Medulla oblongata (tissue), 1 donor: ENCODE data around the gene PPP1R36.
A peak's percentile ranks its signal among the peaks of the same experiment; 100 is the strongest.
"Not testable (repeated sequence)": the region's sequence is repeated elsewhere in the genome, so short reads cannot be mapped to it uniquely, and the experiment has no call there.

Experiments used
- DNase-seq: peaks from one replicate; pipeline ENCODE4 v3.0.0-alpha.2; 2015; ENCODE audit errors: extremely low spot score

Gene PPP1R36

DNA sequence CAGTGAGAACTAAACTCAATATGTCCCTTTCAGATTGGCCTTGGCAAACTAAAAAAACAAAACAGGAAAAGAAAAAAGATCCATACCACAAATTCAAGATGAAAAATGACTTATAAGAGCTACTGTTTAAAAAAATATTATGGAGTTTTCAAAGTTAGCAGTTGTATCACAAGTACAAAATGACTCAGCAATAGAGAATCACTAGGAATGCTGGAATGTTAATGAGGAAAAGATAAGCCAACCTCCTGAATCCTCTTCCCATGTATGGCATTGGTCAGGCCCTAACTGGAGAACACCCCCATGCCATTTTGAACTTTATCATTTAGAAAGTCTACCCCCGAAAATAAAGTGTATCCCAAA lies 62.2 kb downstream of the PPP1R36 start:
- no peak for DNase-seq

DNA sequence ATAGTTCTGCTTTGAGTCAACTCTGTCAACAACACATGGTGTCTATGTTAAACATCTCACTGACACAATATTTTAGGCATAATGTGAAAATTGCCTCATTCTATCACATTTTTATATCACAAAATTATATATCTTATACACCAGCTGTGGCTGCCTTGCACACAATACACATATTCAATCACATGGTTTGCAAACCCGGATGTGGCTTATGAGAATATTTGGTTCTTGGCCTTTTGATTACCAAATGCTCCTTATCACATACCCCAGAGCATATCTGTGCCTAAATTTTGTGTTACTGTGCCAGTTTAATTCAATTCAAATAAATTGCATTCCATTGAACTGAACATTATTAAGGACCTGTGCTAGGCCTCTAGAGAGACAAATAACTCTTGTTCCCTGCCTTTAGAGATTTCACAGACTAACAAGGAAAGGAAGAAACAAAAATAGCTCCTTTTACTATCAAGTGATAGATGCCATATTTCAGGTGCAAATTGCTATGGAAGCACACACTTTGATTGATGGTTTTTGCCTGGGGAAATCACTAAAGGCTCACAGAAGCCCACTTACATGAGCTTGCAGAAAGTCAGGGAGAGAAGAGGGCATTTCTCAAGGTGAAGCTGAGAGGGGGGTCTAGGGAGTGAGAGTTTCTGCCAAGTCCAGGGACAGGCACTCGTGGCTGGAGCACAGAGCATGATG lies 63.4 kb downstream of the PPP1R36 start:
- DNase-seq, result no peak

DNA sequence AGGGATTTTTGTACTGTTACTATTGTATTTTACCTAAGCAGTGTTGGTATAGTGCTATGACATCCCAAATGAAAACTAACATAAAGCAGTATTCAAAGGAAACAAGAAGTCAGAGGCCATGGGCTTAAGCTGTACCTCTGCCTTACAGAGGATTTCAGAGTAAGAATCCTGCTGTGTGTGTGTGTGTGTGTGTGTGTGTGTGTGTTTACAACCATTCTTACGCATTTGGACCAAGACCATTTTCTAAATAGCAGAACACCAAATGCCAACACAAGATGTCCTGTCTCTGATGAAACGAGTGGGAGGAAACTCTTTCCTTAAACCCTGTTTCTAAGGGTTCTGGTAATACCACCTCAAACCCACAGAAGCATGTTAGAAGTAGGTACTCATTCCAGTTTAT lies 64.4 kb downstream of the PPP1R36 start:
- DNase-seq, result no peak

DNA sequence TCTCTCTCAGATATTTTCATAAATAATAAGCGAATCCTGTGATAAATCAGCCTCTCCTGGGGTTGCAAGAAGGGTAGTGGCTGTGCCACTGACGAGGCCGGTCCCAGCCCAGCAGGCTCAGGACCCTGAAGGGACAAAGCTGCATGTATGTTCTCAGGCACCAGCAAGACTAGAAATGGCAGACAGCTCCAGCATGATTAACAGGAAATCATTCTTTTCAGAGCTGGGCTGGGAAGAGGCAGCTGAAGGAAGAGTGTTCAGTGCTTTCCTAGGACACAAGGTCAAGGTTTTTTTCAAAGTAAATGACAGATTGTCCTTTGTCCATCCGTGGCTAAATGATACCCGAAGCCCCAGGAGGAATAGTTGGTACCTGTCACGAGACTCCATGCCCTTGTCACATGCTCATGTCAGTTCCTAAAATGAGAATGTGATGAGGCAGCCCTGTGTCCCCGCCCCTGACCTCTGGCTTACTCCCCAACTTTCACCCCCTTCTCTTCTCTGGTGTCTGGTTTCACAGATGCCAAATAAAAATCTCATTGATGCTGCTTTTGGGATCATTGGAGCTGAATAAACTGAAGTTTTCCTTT lies 65.1 kb downstream of the PPP1R36 start:
- no peak for DNase-seq

DNA sequence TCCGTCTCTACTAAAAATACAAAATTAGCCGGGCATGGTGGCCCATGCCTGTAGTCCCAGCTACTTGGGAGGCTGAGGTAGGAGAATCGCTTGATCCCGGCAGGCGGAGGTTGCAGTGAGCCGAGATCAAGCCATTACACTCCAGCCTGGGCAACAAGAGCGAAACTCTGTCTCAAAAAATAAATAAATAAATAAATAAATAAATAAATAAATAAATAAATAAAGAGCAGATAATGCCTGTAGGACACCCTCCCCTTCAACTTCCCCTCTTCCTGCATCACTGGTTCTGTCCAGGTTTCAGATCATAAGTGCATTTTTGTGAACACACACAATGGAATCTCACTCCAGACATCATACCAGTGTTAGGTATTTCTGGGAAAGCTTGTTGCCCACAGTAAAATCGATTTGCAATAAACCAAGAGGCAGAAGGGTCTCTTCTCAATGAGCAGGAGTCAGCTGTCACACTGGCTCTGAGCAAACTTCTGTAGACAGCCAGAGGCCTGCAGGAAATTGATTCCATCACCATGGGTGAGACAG lies 68.2 kb downstream of the PPP1R36 start:
- not testable (repeated sequence) for DNase-seq

DNA sequence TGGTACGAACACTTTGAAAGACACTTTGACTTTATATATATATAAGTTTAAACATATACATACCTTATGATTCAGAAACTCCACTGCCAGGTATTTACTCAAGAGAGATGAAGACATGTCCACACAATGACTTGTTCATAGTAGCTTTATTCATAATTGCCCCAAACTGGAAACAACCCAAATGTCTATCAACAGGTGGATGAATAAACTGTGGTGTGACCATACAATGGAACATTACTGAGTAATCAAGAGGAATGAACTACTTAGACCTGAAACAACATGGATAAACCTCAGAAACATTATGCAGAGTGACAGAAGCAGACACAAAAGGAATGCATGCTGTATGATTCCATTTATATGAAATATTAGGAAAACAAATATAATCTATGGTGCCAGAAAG lies 71.1 kb downstream of the PPP1R36 start:
- DNase-seq, result no peak

DNA sequence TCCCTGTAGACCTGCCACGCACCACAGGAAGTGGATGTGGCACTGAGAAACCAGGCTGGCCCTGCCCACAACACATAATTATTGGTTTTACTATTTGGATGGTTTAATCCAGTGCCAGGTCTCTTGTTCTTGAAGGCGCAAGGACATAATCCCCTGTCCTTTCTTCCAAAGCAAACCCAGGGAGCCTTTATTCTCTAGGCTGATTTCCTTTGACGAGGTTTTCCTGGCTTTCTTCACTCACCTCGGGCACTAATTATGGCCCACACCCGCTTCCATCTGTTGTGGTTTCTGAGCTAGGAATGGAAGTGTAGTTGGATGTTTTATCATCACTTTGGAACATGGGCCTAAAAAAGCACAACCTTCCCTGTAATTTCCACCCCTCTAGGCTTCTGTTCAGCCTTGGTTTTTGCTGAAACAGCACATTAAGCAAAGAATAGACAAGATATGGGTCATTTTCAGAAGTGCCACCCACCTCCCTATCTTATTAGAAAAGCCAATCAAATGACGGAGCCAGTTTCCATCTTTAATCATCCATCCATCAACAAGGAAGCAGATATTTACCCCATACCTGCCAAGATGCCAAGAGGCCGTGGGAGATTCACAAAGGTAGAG lies 73.9 kb downstream of the PPP1R36 start:
- no peak for DNase-seq

DNA sequence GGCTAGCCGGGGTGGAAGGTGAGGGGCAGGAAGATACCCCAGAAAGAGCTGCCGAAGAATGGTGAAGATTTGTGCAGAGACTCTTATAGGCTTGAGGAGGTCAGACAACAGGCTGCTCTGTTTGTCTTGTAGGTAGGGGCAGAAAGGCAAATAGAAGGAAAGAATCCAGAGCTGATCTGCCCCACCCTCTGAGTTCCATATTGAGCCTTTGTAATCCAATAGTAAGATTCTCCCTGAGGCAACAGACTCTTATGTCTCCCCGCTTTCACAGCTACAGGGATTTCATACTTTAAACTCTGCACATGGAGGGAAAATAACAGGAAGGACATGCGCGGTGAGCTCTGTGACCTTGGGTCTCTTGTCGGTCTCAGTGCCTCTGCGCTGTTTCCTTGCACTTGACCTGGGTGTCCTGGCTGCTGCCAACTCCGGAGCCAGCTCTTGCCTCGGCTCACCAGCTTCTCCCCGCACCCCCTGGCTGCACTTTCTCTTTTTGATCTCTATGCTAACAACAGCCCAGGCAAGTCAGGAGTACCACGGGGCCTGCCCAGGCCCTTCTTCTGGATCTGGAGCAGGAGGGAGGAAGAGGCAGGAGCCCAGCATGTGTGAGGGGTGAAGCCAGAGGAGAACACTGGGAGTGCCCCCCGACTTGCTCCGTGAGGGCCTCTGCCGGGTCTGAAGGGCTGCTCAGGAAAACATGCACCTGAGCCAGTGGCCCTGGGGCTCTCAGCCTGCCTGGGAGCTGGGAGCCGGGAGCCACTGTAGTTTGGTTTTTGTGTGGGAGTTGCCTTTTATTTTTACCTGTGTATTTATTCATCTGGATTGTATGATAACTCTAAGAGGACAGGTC lies 75.8 kb downstream of the PPP1R36 start:
- DNase-seq, result no peak

DNA sequence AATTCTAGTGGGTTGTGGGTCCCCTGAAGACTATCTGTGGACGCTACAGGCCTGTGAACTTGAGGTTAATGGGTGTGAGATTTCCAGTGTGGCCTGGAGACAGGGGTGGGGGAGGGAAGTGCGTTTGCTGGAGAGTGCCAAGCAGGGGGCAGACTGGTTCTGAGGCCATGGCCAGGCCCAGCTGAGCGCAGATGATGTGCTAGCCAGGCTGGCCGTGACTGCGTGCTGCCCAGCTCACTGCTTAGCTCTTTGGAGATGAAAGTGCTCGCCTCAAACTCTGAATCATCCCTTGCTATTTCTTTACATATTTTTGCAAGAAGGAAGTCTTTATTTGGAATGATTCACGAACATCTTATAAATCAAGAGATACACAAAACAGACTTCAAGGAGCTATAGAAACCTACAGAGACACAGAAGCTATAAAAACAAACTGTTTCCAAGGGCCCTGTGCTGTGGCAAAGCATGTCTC lies 79.2 kb downstream of the PPP1R36 start:
- DNase-seq, result peak; percentile 72

DNA sequence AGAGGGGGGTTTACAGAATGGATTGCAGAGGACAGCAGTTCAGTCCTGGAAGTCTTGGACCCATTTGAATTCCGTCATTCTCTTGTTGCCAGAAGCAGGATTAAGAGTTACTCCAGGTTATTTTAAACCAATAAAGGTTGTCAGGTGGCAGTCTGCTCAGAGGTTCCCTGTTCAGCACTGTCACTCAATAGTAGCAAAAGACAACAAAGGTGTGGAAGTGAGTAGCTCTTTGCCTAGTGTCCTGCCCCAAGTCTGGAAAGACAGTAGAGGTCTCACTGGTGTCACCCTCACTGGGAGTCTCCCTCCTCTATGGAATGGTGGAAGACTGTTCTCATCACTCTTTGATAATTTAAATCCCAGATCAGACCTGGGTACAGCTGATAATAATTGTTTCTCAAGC lies 81.0 kb downstream of the PPP1R36 start:
- DNase-seq, result no peak

DNA sequence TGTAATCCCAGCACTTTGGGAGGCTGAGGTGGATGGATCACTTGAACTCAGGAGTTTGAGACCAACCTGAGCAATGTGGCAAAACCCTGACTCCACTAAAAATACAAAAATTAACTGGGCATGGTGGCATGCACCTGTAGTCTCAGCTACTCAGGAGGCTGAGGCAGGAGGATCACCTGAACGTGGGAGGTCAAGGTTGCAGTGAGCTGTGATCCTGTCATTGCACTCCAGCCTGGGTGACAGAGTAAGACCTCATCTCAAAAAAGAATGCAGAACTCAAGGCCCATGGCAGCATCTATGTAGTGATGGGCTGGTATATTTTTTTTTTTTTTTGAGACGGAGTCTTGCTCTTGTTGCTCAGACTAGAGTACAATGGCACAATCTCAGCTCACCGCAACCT lies 81.5 kb downstream of the PPP1R36 start:
- DNase-seq, result not testable (repeated sequence)

DNA sequence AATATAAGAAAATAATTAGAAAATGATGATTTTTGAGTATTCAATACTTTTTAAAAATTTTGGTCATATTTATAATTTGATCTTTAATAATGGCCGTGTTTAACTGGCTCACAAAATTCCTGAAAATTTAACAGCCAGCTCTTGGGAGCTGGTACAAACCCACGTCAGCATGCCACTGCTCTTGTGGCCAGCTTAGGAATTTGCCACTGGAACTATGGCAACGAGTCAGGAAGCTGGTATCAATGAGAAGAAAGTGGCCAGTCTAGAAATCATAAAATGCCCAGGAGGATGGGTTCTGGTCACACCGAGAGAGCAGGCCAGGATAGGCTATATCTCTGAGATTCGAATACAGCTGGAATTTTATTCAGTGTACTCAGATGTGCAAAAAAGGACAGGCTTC lies 82.3 kb downstream of the PPP1R36 start:
- peak; percentile 65 for DNase-seq

DNA sequence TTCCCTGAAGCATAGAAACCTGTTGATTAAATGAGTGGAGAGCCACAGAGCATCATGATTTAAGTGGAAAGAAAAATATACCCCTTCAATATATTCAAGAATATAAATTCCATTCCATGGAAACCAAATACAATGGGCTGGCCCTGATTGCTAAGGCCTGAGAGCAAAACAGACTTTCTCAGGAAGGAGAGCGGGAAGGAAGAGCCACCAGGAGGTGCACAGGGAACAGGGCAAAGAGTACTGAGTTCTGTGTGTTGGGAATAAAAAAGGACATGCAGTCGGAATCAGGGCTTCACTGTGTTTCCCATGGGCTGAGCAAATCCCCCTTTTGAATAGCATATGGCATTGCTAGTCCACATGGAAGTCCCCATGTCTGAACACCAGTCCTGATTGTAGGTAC lies 84.8 kb downstream of the PPP1R36 start:
- no peak for DNase-seq

DNA sequence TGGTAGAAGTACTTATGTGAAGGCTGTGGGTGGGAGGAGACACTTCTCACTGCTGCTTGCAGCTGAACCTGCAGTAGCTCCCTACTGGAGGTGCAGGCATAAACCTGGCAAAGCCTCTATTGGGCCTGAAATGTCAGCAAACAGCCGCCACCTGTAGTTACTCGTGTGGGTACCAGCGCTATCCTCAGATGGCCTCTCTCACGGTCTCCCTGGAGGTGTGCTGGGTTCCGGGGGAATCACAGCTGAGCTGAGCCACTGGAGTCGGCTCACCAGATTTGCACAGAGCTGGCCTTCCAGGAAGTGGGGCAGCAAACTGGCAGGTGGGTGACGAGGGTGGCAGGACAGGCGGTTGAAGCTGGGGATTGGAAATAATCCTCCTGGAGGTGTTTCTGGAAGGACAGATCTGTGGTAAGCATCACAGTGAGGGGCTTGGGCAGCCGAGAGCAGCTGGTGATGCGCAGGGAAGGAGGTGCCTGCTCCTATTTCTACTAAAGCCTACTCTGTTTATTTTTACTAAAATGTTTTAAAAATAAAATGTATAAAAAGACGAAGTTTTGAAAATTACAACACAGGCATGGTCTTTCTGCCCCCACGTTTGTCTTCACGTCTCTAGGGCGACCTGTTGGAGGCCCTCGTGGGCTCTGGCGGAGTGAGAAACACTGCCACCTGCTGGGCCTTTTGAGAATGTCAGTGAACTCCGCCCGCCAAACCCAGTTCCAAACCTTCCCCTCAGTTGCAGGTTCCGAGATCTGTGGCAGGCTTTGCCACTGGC lies 86.6 kb downstream of the PPP1R36 start:
- DNase-seq, result peak; percentile 91

DNA sequence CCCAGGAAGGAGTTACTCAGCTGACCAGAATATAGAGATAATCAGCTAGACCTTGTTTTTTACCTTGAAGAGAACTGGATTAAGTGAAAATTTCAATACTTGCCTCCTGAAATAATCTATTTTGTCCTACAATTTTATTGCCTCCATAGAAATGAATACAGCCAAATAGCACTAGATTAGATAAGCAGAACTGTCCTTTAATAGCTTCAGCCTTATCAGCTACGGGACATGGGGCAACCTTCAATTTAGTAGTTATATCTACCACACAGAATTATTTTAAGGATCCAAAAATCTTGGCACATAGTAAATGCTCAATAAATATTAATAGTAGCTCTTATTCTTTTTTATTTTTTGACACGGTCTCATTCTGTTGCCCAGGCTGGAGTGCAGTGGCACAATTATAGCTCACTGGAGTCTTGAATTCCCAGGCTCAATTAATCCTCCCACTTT lies 87.2 kb downstream of the PPP1R36 start:
- no peak for DNase-seq

DNA sequence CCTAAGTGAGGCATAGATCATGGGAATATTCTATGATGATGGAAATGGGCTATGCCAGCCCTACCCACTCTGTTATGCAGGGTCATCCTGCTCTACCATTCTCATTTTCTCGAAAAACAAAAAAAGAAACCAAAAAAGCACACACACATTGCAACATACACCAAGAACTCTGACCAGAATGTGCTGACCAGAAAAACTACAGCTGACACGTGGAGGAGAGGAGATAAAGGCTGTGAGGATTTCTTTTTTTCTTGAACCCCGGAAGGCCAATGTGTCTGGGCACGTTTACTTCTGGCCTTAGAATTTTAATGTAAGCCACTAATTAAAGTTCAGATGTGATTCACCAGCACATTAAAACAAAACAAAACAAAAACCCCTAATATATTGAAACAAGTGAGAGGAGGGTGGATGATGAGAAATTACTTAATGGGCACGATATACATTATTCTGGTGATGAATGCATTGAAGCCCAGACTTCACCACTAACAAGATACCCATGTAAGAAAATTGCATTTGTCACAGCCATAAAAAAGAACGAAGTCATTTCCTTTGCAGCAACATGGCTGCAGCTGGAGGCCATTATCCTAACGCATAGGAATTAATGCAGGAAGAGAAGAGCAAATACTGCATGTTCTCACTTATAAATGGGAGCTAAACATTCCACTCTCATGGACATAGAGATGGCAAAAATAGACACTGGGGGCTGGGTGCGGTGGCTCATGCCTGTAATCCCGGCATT lies 88.1 kb downstream of the PPP1R36 start:
- no peak for DNase-seq

DNA sequence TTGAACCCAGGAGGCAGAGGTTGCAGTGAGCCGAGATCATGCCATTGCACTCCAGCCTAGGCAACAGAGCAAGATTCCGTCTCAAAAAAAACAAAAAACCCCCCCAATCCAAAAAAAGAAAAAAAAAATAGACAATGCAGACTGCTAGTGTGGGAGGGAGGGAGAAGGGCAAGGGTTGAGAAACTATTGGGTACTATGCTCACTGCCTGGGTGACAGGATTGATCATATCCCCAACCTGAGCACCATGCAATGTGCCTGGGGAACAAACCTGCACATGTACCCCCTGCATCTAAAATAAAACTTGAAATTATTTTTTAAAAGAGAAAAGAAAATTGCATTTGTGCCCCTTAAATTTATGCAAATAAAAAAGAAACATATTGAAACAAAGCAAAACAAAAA lies 88.9 kb downstream of the PPP1R36 start:
- DNase-seq, result no peak
